HepG2 (cell line): Measurements from ENCODE around the gene CORT. TPM values are rescaled to one million over a fixed set of nuclear protein-coding genes. Genes with fewer than 3 reads are reported as not detected.
A peak's percentile ranks its signal among the peaks of the same experiment; 100 is the strongest.

Source experiments
- ATAC-seq: fragments of 200-7000 bp; cut with Tn5 transposase; 3 replicates; pipeline ENCODE4 v1.9.1; 2020; ENCODE audit warnings: mild to moderate bottlenecking, moderate library complexity
- BruUV-seq: library from RNA; stranded (reverse); fragments of 400-500 nt; replicated peaks from 2 replicates; lab custom pipeline; 2021; lab: Mats Ljungman, UMichigan
- CTCF ChIA-PET: fragments of 300-600 bp; formaldehyde crosslinking; extraction: SDS; loops from one replicate; lab custom pipeline; 2021; ENCODE audit warnings: low total read pairs, inconsistent platforms, low intra/inter-chr PET ratio; lab: Yijun Ruan, JAX
- POLR2A ChIA-PET: fragments of 350-600 bp; sonication (Branson Sonifier 250); formaldehyde crosslinking; loops from one replicate; lab custom pipeline; 2020; ENCODE audit warnings: antibody characterized with exemption, inconsistent platforms; lab: Yijun Ruan, JAX
- DNase-seq: peaks from one replicate; pipeline ENCODE4 v3.0.0-alpha.2; 2015; ENCODE audit warnings: low spot score
- FAIRE-seq: peaks from 3 replicates; lab custom pipeline; 2011; peaks lifted over from hg19 to GRCh38; lab: Jason Lieb, UNC
- H2AFZ ChIP-seq: one replicate; pipeline ENCODE4 v1.6.1; 2011; ENCODE audit warnings: low read length, inconsistent platforms
- H3K27ac ChIP-seq: fragments of 300-600 bp; 3 replicates; pipeline ENCODE4 v1.8.0; 2011; ENCODE audit warnings: mixed run types, mild to moderate bottlenecking, mixed read lengths, low read length, inconsistent platforms; ENCODE audit not compliant: insufficient read depth; ENCODE audit errors: extremely low read length
- H3K27me3 ChIP-seq, 2 experiments: fragments of 200-600 bp in 1 of 2; 2 replicates in 1 of 2; 3 replicates in 1 of 2; pipeline versions ENCODE4 v1.6.0 to v1.8.0; 2011; ENCODE audit warnings: low read length in 2 of 2, mild to moderate bottlenecking in 2 of 2, moderate library complexity in 2 of 2, inconsistent platforms in 1 of 2; ENCODE audit not compliant: insufficient read depth in 2 of 2, control insufficient read depth in 1 of 2
- H3K36me3 ChIP-seq, 2 experiments: fragments of 200-600 bp in 1 of 2; replicated peaks in 1 of 2; 2 replicates in 1 of 2; 3 replicates in 1 of 2; pipeline versions ENCODE4 v1.5.1 to v1.8.0; 2011; ENCODE audit warnings: low read length in 2 of 2, inconsistent platforms in 1 of 2; ENCODE audit not compliant: insufficient read depth in 2 of 2, control insufficient read depth in 1 of 2
- H3K4me1 ChIP-seq: 2 replicates; pipeline ENCODE4 v1.5.1; 2012; ENCODE audit warnings: low read length, inconsistent platforms; ENCODE audit not compliant: insufficient read depth
- H3K4me2 ChIP-seq: 2 replicates; pipeline ENCODE4 v1.6.0; 2011; ENCODE audit warnings: low read depth, low read length, inconsistent platforms
- H3K4me3 ChIP-seq, 3 experiments: fragments of 200-600 bp in 1 of 3; sonication (generic), shearing (Covaris generic) in 1 of 3; replicated peaks in 1 of 3; 2 replicates each; pipeline ENCODE4 v1.5.1; 2011 to 2016; ENCODE audit warnings: low read length in 3 of 3, inconsistent platforms in 2 of 3, low read depth in 2 of 3, mild to moderate bottlenecking in 2 of 3, control low read depth in 1 of 3, mixed read lengths in 1 of 3; ENCODE audit not compliant: insufficient read depth in 1 of 3
- H3K79me2 ChIP-seq: one replicate; pipeline ENCODE4 v1.6.1; 2011; ENCODE audit warnings: low read length, inconsistent platforms; ENCODE audit not compliant: insufficient read depth
- H3K9ac ChIP-seq: 2 replicates; pipeline ENCODE4 v1.6.0; 2011; ENCODE audit warnings: mild to moderate bottlenecking, low read depth, low read length, inconsistent platforms; ENCODE audit not compliant: insufficient read depth
- H3K9me3 ChIP-seq: 2 replicates; pipeline ENCODE4 v1.5.1; 2012; ENCODE audit warnings: mild to moderate bottlenecking, low read length
- H4K20me1 ChIP-seq: 2 replicates; pipeline ENCODE4 v1.6.0; 2011; ENCODE audit warnings: inconsistent platforms, mild to moderate bottlenecking, low read length, moderate library complexity; ENCODE audit not compliant: insufficient read depth
- ELF4 ChIP-seq: sonication (generic); formaldehyde crosslinking; IDR thresholded peaks from 2 replicates; pipeline ENCODE4 v1.5.0; 2020; ENCODE audit warnings: missing genetic modification reagents, mild to moderate bottlenecking, moderate library complexity, borderline replicate concordance
- ESRRA ChIP-seq: sonication (generic); formaldehyde crosslinking; IDR thresholded peaks from 2 replicates; pipeline ENCODE4 v1.5.1; 2020; ENCODE audit warnings: mild to moderate bottlenecking, low read depth, missing genetic modification reagents
- KMT2A ChIP-seq: sonication (generic); formaldehyde crosslinking; IDR thresholded peaks from 2 replicates; pipeline ENCODE4 v1.4.0; 2020; ENCODE audit warnings: missing genetic modification reagents
- RBM22 ChIP-seq: fragments of 200-400 bp; formaldehyde crosslinking; optimal IDR thresholded peaks from 2 replicates; pipeline ENCODE3; 2017; ENCODE audit warnings: mild to moderate bottlenecking, low read length, moderate library complexity
- SMC3 ChIP-seq: IDR thresholded peaks from 2 replicates; pipeline ENCODE4 v1.6.1; 2011; ENCODE audit warnings: low read length, improper control_type of control experiment
- ZBTB21 ChIP-seq: sonication (generic); formaldehyde crosslinking; IDR thresholded peaks from 2 replicates; pipeline ENCODE4 v1.4.0; 2020; ENCODE audit warnings: missing genetic modification reagents
- ZBTB38 ChIP-seq: sonication (generic); formaldehyde crosslinking; IDR thresholded peaks from 2 replicates; pipeline ENCODE4 v1.5.1; 2020; ENCODE audit warnings: mild to moderate bottlenecking, missing genetic modification reagents
- ZFP41 ChIP-seq: sonication (generic); formaldehyde crosslinking; IDR thresholded peaks from 2 replicates; pipeline ENCODE4 v1.4.0; 2020; ENCODE audit warnings: mild to moderate bottlenecking, missing genetic modification reagents, borderline replicate concordance
- ZNF20 ChIP-seq: sonication (generic); formaldehyde crosslinking; IDR thresholded peaks from 2 replicates; pipeline ENCODE4 v1.4.0; 2020; ENCODE audit warnings: mild to moderate bottlenecking, moderate library complexity, missing genetic modification reagents
- ZNF207 ChIP-seq: fragments of 450-650 bp; IDR thresholded peaks from 2 replicates; pipeline ENCODE4 v1.6.1; 2016; ENCODE audit warnings: antibody characterized with exemption, borderline replicate concordance
- ZNF264 ChIP-seq: sonication (generic); formaldehyde crosslinking; IDR thresholded peaks from 2 replicates; pipeline ENCODE4 v1.4.0; 2020; ENCODE audit warnings: missing genetic modification reagents
- ZNF451 ChIP-seq: sonication (generic); formaldehyde crosslinking; IDR thresholded peaks from 2 replicates; pipeline ENCODE4 v1.5.0; 2020; ENCODE audit warnings: mild to moderate bottlenecking, missing genetic modification reagents
- ZNF501 ChIP-seq: sonication (generic); formaldehyde crosslinking; IDR thresholded peaks from 2 replicates; pipeline ENCODE4 v1.5.1; 2020; ENCODE audit warnings: mild to moderate bottlenecking, moderate library complexity, missing genetic modification reagents
- ZNF713 ChIP-seq: sonication (generic); formaldehyde crosslinking; IDR thresholded peaks from 2 replicates; pipeline ENCODE4 v1.4.0; 2020; ENCODE audit warnings: mild to moderate bottlenecking, missing genetic modification reagents
- ZNF747 ChIP-seq: sonication (generic); formaldehyde crosslinking; IDR thresholded peaks from 2 replicates; pipeline ENCODE4 v1.8.1; 2023; ENCODE audit warnings: missing genetic modification reagents, mild to moderate bottlenecking, borderline replicate concordance
- ZNF772 ChIP-seq: sonication (generic); formaldehyde crosslinking; IDR thresholded peaks from 2 replicates; pipeline ENCODE4 v1.5.0; 2020; ENCODE audit warnings: mild to moderate bottlenecking, missing genetic modification reagents
- ZSCAN22 ChIP-seq: sonication (generic); formaldehyde crosslinking; IDR thresholded peaks from 2 replicates; pipeline ENCODE4 v1.4.0; 2020; ENCODE audit warnings: mild to moderate bottlenecking, missing genetic modification reagents
- WGBS: methylation state at CpG from one replicate; pipeline ENCODE4 v1.1.6; 2017; ENCODE audit warnings: low lambda C conversion rate; 5-methylcytosine and 5-hydroxymethylcytosine counted together
- in situ Hi-C: cut with HindIII; loops from 2 replicates; pipeline ENCODE4 v1.10.0; 2017; ENCODE audit warnings: low pct_unique_long_range_greater_than_20kb; ENCODE audit not compliant: extremely low pct_ligation_motif_present
- intact Hi-C: fragments of 100-400 bp; cut with micrococcal nuclease; formaldehyde crosslinking; loops from one replicate; pipeline ENCODE4 v1.10.0; 2022; ENCODE audit not compliant: unreplicated experiment
- polyA plus RNA-seq, 8 experiments: library from polyadenylated mRNA; depleted of rRNA in 3 of 8; stranded (reverse) in 7 of 8; unstranded in 1 of 8; fragments of >200 nt; fragmentation: Illumina TruSeq in 4 of 8; extraction: Trizol in 4 of 8; gene quantifications; 2 replicates each; pipeline versions ENCODE4 v1.2.1 to v1.2.3, GENCODE V29; 2011 to 2016; ENCODE audit warnings: low read depth in 4 of 8, missing spikeins in 1 of 8, mixed read lengths in 1 of 8; ENCODE audit not compliant: insufficient read depth in 1 of 8
- total RNA-seq, 5 experiments: library from RNA; depleted of rRNA; stranded (reverse); fragments of >200 nt; fragmentation: Illumina TruSeq; extraction: Trizol; gene quantifications; 2 replicates each; pipeline ENCODE4 v1.2.3, GENCODE V29; 2016; ENCODE audit warnings: low read depth in 1 of 5
- TF ChIP-seq, protein P1 (sequence below): sonication (generic); formaldehyde crosslinking; IDR thresholded peaks from 2 replicates; pipeline ENCODE4 v1.4.0; 2020; ENCODE audit warnings: missing genetic modification reagents
- TF ChIP-seq, protein P2 (sequence below): sonication (generic); formaldehyde crosslinking; IDR thresholded peaks from 2 replicates; pipeline ENCODE4 v1.4.0; 2020; ENCODE audit warnings: mild to moderate bottlenecking, low read depth, missing genetic modification reagents
- TF ChIP-seq, protein P3 (sequence below): sonication (generic); formaldehyde crosslinking; IDR thresholded peaks from 2 replicates; pipeline ENCODE4 v1.8.1; 2023; ENCODE audit warnings: mild to moderate bottlenecking, missing genetic modification reagents

Gene CORT
- total and polyA plus RNA-seq, 2 of the 13 experiments (the other 11 are each of a cell fraction or from before 2014, with no cell fraction given): 0.11 to 0.62 TPM

DNA sequence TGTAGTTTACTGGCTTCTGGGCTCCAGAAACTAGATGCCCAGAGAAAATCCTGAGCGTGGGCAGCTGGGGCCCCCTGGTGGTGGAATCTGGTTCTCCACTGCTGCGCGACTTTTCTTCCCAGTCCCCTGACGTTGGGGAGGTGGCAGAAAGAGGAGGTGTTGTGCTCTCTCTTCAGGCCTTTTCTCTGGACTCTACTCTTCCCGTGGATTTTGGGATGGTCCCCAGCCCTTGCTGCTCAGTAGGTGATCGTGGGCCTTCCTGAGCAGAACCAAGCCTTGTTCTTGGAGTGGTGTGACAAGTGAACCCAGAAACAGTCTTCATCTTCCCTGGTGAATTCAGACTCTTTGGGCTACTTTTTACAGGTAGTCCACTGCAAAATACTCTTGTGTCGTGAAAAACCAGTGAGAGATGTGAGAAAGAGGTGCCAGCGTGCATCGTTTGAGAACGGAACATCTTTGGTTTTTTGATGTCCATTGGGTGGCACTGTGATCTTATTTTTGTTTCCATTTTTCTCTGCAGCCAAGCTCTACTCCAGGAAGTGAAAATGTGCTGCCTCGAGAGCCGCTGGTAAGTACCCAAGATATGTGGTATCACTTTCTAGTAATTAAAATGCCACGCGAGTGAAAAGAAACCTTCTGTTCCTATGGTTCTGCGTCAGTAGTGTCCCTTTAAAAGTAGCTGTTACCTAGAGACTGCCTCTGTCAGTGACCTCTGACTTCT, 45.1 kb downstream of the CORT start:
- H3K4me3 ChIP-seq: no peak overlapping the region
- H3K9me3 ChIP-seq: no peaks in the 10 kb centered on the region
- DNase-seq: peak; percentile 40
- FAIRE-seq: peak; percentile 50
- no peak overlapping the region for H3K27ac ChIP-seq
- no TSS peak for BruUV-seq
- ATAC-seq: peak; percentile 91
- H4K20me1 ChIP-seq: peaks cover 24% of the 10 kb centered on the region
- H3K36me3 ChIP-seq: peaks cover 2 to 15% of the 10 kb centered on the region in 2 experiments
- no peaks in the 10 kb centered on the region for H3K27me3 ChIP-seq
- in situ Hi-C loops: loop anchor here (5.0 kb wide), 1 partner anchor 63 kb away; the partner anchor contains the start of gene CENPS
- no peak overlapping the region for H3K9ac ChIP-seq
- ChIA-PET POLR2A (no interaction called here), CTCF (interaction anchor here (0.7 to 2.2 kb wide), 5 partner anchors 10 to 373 kb away, joined by 3 to 23 read pairs (median 4); partner anchors contain the start of gene CENPS)
- intact Hi-C loops: loop anchor here (1.0 kb wide), 3 partner anchors 20 to 118 kb away; partner anchors contain the start of gene CENPS
- WGBS: 33% methylated on average over 13 of the region's 15 CpGs
- H2AFZ ChIP-seq: no peak overlapping the region
- H3K4me1 ChIP-seq: peaks cover 19% of the 10 kb centered on the region
- peaks cover 47% of the 10 kb centered on the region for H3K79me2 ChIP-seq
- H3K4me2 ChIP-seq: peak overlapping the region; percentile 44
- TF ChIP-seq ZNF451 (no peak), ZNF501 (CRISPR knock-in tag) (peak; percentile 17; the same call in 1 of the 2 replicates), ZNF20 (no peak), ZBTB38 (CRISPR knock-in tag) (no peak), SMC3 (peak; percentile 63; the same call in 1 of the 2 replicates), RBM22 (no peak), ZNF713 (CRISPR knock-in tag) (0 out of 2 replicates have a peak, but pooled peaks have one; percentile 71), ESRRA (CRISPR knock-in tag) (no peak), KMT2A (CRISPR knock-in tag) (no peak), ZNF264 (no peak), ZNF772 (no peak), ZSCAN22 (CRISPR knock-in tag) (no peak), ELF4 (no peak), ZNF747 (peak; percentile 34; the same call in 1 of the 2 replicates), ZNF207 (no peak), ZFP41 (CRISPR knock-in tag) (no peak), ZBTB21 (CRISPR knock-in tag) (no peak)
- TF ChIP-seq, protein P1, sequence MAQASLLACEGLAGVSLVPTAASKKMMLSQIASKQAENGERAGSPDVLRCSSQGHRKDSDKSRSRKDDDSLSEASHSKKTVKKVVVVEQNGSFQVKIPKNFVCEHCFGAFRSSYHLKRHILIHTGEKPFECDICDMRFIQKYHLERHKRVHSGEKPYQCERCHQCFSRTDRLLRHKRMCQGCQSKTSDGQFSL (CRISPR knock-in tag): no peak
- TF ChIP-seq, protein P2, sequence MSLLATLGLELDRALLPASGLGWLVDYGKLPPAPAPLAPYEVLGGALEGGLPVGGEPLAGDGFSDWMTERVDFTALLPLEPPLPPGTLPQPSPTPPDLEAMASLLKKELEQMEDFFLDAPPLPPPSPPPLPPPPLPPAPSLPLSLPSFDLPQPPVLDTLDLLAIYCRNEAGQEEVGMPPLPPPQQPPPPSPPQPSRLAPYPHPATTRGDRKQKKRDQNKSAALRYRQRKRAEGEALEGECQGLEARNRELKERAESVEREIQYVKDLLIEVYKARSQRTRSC: no peak
- TF ChIP-seq, protein P3, sequence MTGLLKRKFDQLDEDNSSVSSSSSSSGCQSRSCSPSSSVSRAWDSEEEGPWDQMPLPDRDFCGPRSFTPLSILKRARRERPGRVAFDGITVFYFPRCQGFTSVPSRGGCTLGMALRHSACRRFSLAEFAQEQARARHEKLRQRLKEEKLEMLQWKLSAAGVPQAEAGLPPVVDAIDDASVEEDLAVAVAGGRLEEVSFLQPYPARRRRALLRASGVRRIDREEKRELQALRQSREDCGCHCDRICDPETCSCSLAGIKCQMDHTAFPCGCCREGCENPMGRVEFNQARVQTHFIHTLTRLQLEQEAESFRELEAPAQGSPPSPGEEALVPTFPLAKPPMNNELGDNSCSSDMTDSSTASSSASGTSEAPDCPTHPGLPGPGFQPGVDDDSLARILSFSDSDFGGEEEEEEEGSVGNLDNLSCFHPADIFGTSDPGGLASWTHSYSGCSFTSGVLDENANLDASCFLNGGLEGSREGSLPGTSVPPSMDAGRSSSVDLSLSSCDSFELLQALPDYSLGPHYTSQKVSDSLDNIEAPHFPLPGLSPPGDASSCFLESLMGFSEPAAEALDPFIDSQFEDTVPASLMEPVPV (CRISPR knock-in tag): no peak
